ENCODE data around the gene PIGU.
"Not testable (repeated sequence)": the region's sequence is repeated elsewhere in the genome, so short reads cannot be mapped to it uniquely, and the experiment has no call there.

PIGU gene

GRCh38 chr20:34675561-34675960 lies 1.3 kb downstream of the PIGU start:
- no peak overlapping the region; the same call in 1 of the 2 replicates for H3K4me3 ChIP-seq (ENCODE audit: low read depth, low read length)
- no peak for TF ChIP-seq CTCF (IDR thresholded peaks at IDR 0.05; ENCODE audit: low read depth, low read length)

- TF ChIP-seq CTCF (IDR thresholded peaks at IDR 0.05; ENCODE audit: low read depth, low read length) = no peak
- H3K4me3 ChIP-seq (ENCODE audit: low read depth, low read length) = no peak overlapping the region
Observed at GRCh38 chr20:34673412-34673811, 3.5 kb downstream of the PIGU start.

GRCh38 chr20:34669094-34669493 lies 7.8 kb downstream of the PIGU start:
- no peak overlapping the region for H3K4me3 ChIP-seq (ENCODE audit: low read depth, low read length)
- TF ChIP-seq CTCF (IDR thresholded peaks at IDR 0.05; ENCODE audit: low read depth, low read length) = no peak

- H3K4me3 ChIP-seq (ENCODE audit: low read depth, low read length) = not testable (repeated sequence)
Observed at GRCh38 chr20:34664751-34665150, 12.1 kb downstream of the PIGU start.

GRCh38 chr20:34663213-34663943 lies 13.5 kb downstream of the PIGU start:
- TF ChIP-seq CTCF (IDR thresholded peaks at IDR 0.05; ENCODE audit: low read depth, low read length) = no peak
- H3K4me3 ChIP-seq (ENCODE audit: low read depth, low read length) = no peak overlapping the region

- not testable (repeated sequence) for H3K4me3 ChIP-seq (ENCODE audit: low read depth, low read length)
Observed at GRCh38 chr20:34661811-34662210, 15.1 kb downstream of the PIGU start.

GRCh38 chr20:34658654-34659053 lies 18.2 kb downstream of the PIGU start:
- H3K4me3 ChIP-seq (ENCODE audit: low read depth, low read length) = not testable (repeated sequence)

- no peak for TF ChIP-seq CTCF (IDR thresholded peaks at IDR 0.05; ENCODE audit: low read depth, low read length)
- no peak overlapping the region for H3K4me3 ChIP-seq (ENCODE audit: low read depth, low read length)
Observed at GRCh38 chr20:34654207-34654744, 22.6 kb downstream of the PIGU start.

GRCh38 chr20:34651200-34651599 lies 25.7 kb downstream of the PIGU start:
- no peak for TF ChIP-seq CTCF (IDR thresholded peaks at IDR 0.05; ENCODE audit: low read depth, low read length)
- H3K4me3 ChIP-seq (ENCODE audit: low read depth, low read length) = no peak overlapping the region

Measured in WI38 (cell line).